ENCODE data around the gene ATF2. TPM values are rescaled to one million over a fixed set of nuclear protein-coding genes. Genes with fewer than 3 reads are reported as not detected.

ATF2 gene
- polyA plus RNA-seq (ENCODE audit: insufficient read length in 4 of 4), result 10 to 100 TPM; 54.6 to 69.4 (median 60.7) TPM

- peak; percentile 93 to 99 (median 96) for DNase-seq (ENCODE audit: low read depth in 4 of 4, low spot score in 2 of 4)
Measured at GRCh38 chr2:175167792-175168563, at the start of gene ATF2. TSS of gene ATF2 (minus strand) at chr2:175168203. CDS start at chr2:175136443, 31,760 bp downstream.

GRCh38 chr2:175207741-175208438, 39.9 kb upstream of the ATF2 start:
- no peak for DNase-seq (ENCODE audit: low read depth in 4 of 4, low spot score in 2 of 4)

- DNase-seq (ENCODE audit: low read depth in 4 of 4, low spot score in 2 of 4), result no peak
Measured at GRCh38 chr2:175206866-175207265, 38.9 kb upstream of the ATF2 start.

- no peak for DNase-seq (ENCODE audit: low read depth in 4 of 4, low spot score in 2 of 4)
Measured at GRCh38 chr2:175205523-175205922, 37.5 kb upstream of the ATF2 start.

- DNase-seq (ENCODE audit: low read depth in 4 of 4, low spot score in 2 of 4), result peak in 2 of 4 donors; percentile 13 to 52
Measured at GRCh38 chr2:175203621-175204496, 35.9 kb upstream of the ATF2 start.

- DNase-seq (ENCODE audit: low read depth in 4 of 4, low spot score in 2 of 4), result no peak
Measured at GRCh38 chr2:175195012-175195411, 27.0 kb upstream of the ATF2 start.

- DNase-seq (ENCODE audit: low read depth in 4 of 4, low spot score in 2 of 4), result no peak
Measured at GRCh38 chr2:175188761-175189160, 20.8 kb upstream of the ATF2 start.

- DNase-seq (ENCODE audit: low read depth in 4 of 4, low spot score in 2 of 4), result no peak
Measured at GRCh38 chr2:175187378-175187777, 19.4 kb upstream of the ATF2 start.

- no peak for DNase-seq (ENCODE audit: low read depth in 4 of 4, low spot score in 2 of 4)
Measured at GRCh38 chr2:175183674-175184073, 15.7 kb upstream of the ATF2 start.

GRCh38 chr2:175181877-175182308, 13.9 kb upstream of the ATF2 start:
- no peak for DNase-seq (ENCODE audit: low read depth in 4 of 4, low spot score in 2 of 4)

- DNase-seq (ENCODE audit: low read depth in 4 of 4, low spot score in 2 of 4), result peak; percentile 85 to 93 (median 86)
Measured at GRCh38 chr2:175181104-175181876, 13.3 kb upstream of the ATF2 start, which contains the start of gene ATP5MC3. TSS of gene ATP5MC3 (minus strand) at chr2:175181710. CDS start at chr2:175181393, 317 bp downstream.

GRCh38 chr2:175180701-175181103, 12.7 kb upstream of the ATF2 start:
- peak in 2 of 4 donors; percentile 24 to 49 for DNase-seq (ENCODE audit: low read depth in 4 of 4, low spot score in 2 of 4)

GRCh38 chr2:175176624-175177023, 8.6 kb upstream of the ATF2 start:
- DNase-seq (ENCODE audit: low read depth in 4 of 4, low spot score in 2 of 4), result no peak

GRCh38 chr2:175175896-175176295, 7.9 kb upstream of the ATF2 start:
- DNase-seq (ENCODE audit: low read depth in 4 of 4, low spot score in 2 of 4), result no peak

- no peak for DNase-seq (ENCODE audit: low read depth in 4 of 4, low spot score in 2 of 4)
Measured at GRCh38 chr2:175175320-175175719, 7.3 kb upstream of the ATF2 start.

GRCh38 chr2:175170659-175171304, 2.8 kb upstream of the ATF2 start:
- no peak for DNase-seq (ENCODE audit: low read depth in 4 of 4, low spot score in 2 of 4)

- DNase-seq (ENCODE audit: low read depth in 4 of 4, low spot score in 2 of 4), result no peak
Measured at GRCh38 chr2:175169191-175169590, 1.2 kb upstream of the ATF2 start.

GRCh38 chr2:175168564-175168945, 552 bp upstream of the ATF2 start:
- no peak for DNase-seq (ENCODE audit: low read depth in 4 of 4, low spot score in 2 of 4)

- peak; percentile 36 to 53 (median 44) for DNase-seq (ENCODE audit: low read depth in 4 of 4, low spot score in 2 of 4)
Measured at GRCh38 chr2:175167076-175167791, 769 bp downstream of the ATF2 start.
